Right lung (tissue), 5 donors: ENCODE data around the gene ENTREP3. TPM values are rescaled to one million over a fixed set of nuclear protein-coding genes. Genes with fewer than 3 reads are reported as not detected.

Source experiments
- DNase-seq, 2 donors: peaks; one replicate each; pipeline ENCODE4 v3.0.0-alpha.2; 2013
- polyA plus RNA-seq, 5 donors: library from polyadenylated mRNA; unstranded; fragments of 120-200 nt; gene quantifications; one replicate each; pipeline versions ENCODE4 v1.2.1 to v1.2.3, GENCODE V29; 2013; ENCODE audit warnings: inconsistent platforms in 1 of 5, low replicate concordance in 1 of 5; ENCODE audit not compliant: insufficient read length in 5 of 5, insufficient read depth in 1 of 5

ENTREP3 gene
- polyA plus RNA-seq, 5 donors = 14.9 to 27.0 (median 21.7) TPM

GRCh38 chr1:155202731-155203515 is 52.4 kb downstream of the ENTREP3 start:
- DNase-seq = no peak

DNA sequence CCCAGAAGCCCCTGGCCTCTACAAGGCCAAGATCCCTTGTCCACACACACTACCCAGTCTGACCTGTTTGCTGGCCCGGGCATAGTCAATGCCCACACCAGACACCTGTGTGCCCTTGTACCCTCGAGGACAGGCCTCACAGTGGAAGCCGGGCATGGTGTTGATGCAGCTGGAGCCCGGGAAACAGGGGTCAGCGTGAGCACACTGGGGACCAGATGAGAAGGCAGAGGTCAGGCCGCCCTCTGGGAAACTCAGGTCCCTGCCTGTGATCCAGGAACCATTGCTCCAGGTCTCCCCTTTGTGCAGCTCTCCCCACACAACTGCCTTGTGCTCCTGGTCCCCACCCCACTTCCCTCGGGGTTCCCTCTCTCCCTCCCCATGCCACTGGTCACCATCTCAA is 53.1 kb downstream of the ENTREP3 start:
- no peak for DNase-seq

DNA sequence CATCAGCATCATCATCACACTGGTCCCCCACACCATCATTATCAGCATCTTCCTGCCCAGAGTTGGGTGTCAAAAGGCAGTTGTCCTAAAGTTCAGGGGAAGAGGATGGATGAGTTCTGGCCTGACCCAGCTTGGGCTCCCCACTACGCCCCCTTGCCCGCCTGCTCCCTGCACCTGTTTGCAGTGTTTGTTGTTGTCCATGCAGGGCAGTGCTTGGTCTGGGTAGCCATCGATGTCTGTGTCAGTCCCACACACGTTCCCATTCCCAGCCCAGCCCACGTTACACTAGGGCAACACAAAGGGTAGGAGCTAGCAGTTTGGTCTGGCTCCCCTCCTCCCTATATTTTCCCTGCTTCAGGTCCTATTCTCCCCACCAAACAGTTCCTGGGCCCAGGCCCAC is 54.4 kb downstream of the ENTREP3 start:
- DNase-seq = no peak

- no peak for DNase-seq
Measured at GRCh38 chr1:155199792-155200191, 55.5 kb downstream of the ENTREP3 start.

DNA sequence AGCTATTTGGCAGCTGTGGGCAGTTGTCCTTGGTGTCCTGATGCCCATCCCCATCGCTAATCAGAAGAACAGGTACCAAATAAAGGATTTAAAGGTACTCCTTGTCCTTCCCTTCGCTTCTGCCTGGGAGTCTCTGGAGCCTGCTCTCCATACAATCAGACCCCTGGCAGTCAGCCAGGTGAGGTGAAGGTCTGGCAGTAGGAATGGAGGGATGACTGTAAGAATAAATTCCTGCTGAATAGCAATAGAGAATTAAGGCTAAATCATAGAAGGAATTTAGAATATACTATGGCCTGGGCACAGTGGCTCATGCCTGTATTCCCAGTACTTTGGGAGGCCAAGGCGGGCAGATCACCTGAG is 56.8 kb downstream of the ENTREP3 start:
- DNase-seq = no peak

- DNase-seq = no peak
Measured at GRCh38 chr1:155197901-155198546, 57.3 kb downstream of the ENTREP3 start.

Other genes starting within 250 kb of the ENTREP3 start
- gene DCST2, start 221.7 kb downstream of the ENTREP3 start, polyA plus RNA-seq = 1 to 10 TPM; 1.6 to 2.7 (median 2.4) TPM
- under 1 TPM; 0.34 to 0.69 (median 0.53) TPM for gene DCST1, start 221.7 kb downstream of the ENTREP3 start, polyA plus RNA-seq
- 100 to 1,000 TPM in 1 of 5 donors, 10 to 100 TPM in 4; 50.0 to 103 (median 64.8) TPM for gene ADAM15, start 204.2 kb downstream of the ENTREP3 start, polyA plus RNA-seq
- gene EFNA4, start 191.7 kb downstream of the ENTREP3 start, polyA plus RNA-seq = 10 to 100 TPM; 16.0 to 25.3 (median 23.3) TPM
- gene EFNA3, start 176.6 kb downstream of the ENTREP3 start, polyA plus RNA-seq = 1 to 10 TPM; 2.9 to 5.6 (median 4.3) TPM
- 100 to 1,000 TPM in 2 of 5 donors, 10 to 100 TPM in 3; 94.5 to 116 (median 96.8) TPM for gene EFNA1, start 127.6 kb downstream of the ENTREP3 start, polyA plus RNA-seq
- 10 to 100 TPM; 32.7 to 41.6 (median 37.3) TPM for gene SLC50A1, start 119.6 kb downstream of the ENTREP3 start, polyA plus RNA-seq
- 10 to 100 TPM; 19.1 to 37.1 (median 26.6) TPM for gene DPM3, start 115.0 kb downstream of the ENTREP3 start, polyA plus RNA-seq
- 100 to 1,000 TPM; 103 to 120 (median 117) TPM for gene KRTCAP2, start 82.2 kb downstream of the ENTREP3 start, polyA plus RNA-seq
- gene TRIM46, start 81.6 kb downstream of the ENTREP3 start, polyA plus RNA-seq = 1 to 10 TPM; 2.9 to 5.6 (median 4.3) TPM
- 10 to 100 TPM; 37.5 to 47.0 (median 42.8) TPM for gene THBS3, start 47.6 kb downstream of the ENTREP3 start, polyA plus RNA-seq
- gene MTX1, start 46.8 kb downstream of the ENTREP3 start, polyA plus RNA-seq = 10 to 100 TPM; 27.8 to 38.3 (median 32.0) TPM
- 10 to 100 TPM; 42.8 to 65.5 (median 56.5) TPM for gene SCAMP3, start 6.9 kb upstream of the ENTREP3 start, polyA plus RNA-seq
- 10 to 100 TPM; 73.3 to 82.3 (median 80.1) TPM for gene CLK2, start 18.0 kb upstream of the ENTREP3 start, polyA plus RNA-seq
- 1 to 10 TPM; 8.2 to 10.0 (median 9.4) TPM for gene HCN3, start 22.0 kb upstream of the ENTREP3 start, polyA plus RNA-seq
- gene PKLR, start 46.0 kb upstream of the ENTREP3 start, polyA plus RNA-seq = under 1 TPM in 2 of 5 donors, not detected in 3; 0.09 to 0.46 TPM
- 100 to 1,000 TPM; 165 to 208 (median 178) TPM for gene FDPS, start 53.4 kb upstream of the ENTREP3 start, polyA plus RNA-seq
- gene RUSC1, start 65.4 kb upstream of the ENTREP3 start, polyA plus RNA-seq = 10 to 100 TPM; 26.2 to 51.9 (median 36.4) TPM